Endothelial cell of umbilical vein (primary cell): ENCODE measurements around the gene COL23A1. TPM values are rescaled to one million over a fixed set of nuclear protein-coding genes. Genes with fewer than 3 reads are reported as not detected.

ENCODE experiments used
- BruUV-seq: library from RNA; stranded (reverse); fragments of 400-500 nt; replicated peaks from 2 replicates; lab custom pipeline; 2021; lab: Mats Ljungman, UMichigan
- CTCF ChIA-PET: fragments of 300-600, 350-600 bp; sonication (Branson Sonifier 250); formaldehyde crosslinking; loops from one replicate; lab custom pipeline; 2021; ENCODE audit warnings: antibody characterized with exemption, inconsistent platforms; lab: Charles Lee
- POLR2A ChIA-PET: fragments of 300-600, 350-600 bp; sonication (Branson Sonifier 250); formaldehyde crosslinking; loops from one replicate; lab custom pipeline; 2021; ENCODE audit warnings: antibody characterized with exemption, inconsistent platforms; lab: Charles Lee
- DNase-seq: peaks from one replicate; pipeline ENCODE4 v3.0.0-alpha.2; 2011; ENCODE audit warnings: low read depth, low spot score
- FAIRE-seq: peaks from 2 replicates; lab custom pipeline; 2011; peaks lifted over from hg19 to GRCh38; lab: Jason Lieb, UNC
- H2AFZ ChIP-seq: 2 replicates; pipeline ENCODE4 v1.6.0; 2012; ENCODE audit warnings: low read depth, low read length, control low read depth, inconsistent platforms
- H3K27ac ChIP-seq: 2 replicates; pipeline ENCODE4 v1.5.1; 2011; ENCODE audit warnings: low read depth, mild to moderate bottlenecking, control low read depth, low read length, moderate library complexity; ENCODE audit not compliant: insufficient read depth
- H3K27me3 ChIP-seq, 2 experiments: 2 replicates each; pipeline versions ENCODE4 v1.6.0 to v1.6.1; 2011; ENCODE audit warnings: low read length in 2 of 2, mixed read lengths in 1 of 2; ENCODE audit not compliant: control insufficient read depth in 2 of 2, insufficient read depth in 2 of 2
- H3K36me3 ChIP-seq, 2 experiments: 2 replicates in 1 of 2; 3 replicates in 1 of 2; pipeline ENCODE4 v1.5.1; 2011; ENCODE audit warnings: low read length in 2 of 2, mild to moderate bottlenecking in 1 of 2, moderate library complexity in 1 of 2; ENCODE audit not compliant: control insufficient read depth in 2 of 2, insufficient read depth in 2 of 2; ENCODE audit errors: extremely low read depth in 1 of 2
- H3K4me1 ChIP-seq: 3 replicates; pipeline ENCODE4 v1.5.1; 2011; ENCODE audit warnings: mild to moderate bottlenecking, low read length; ENCODE audit not compliant: control insufficient read depth, insufficient read depth; ENCODE audit errors: extremely low read depth
- H3K4me2 ChIP-seq: 2 replicates; pipeline ENCODE4 v1.6.1; 2011; ENCODE audit warnings: low read length, control low read depth, mixed read lengths; ENCODE audit not compliant: insufficient read depth
- H3K4me3 ChIP-seq, 3 experiments: fragments of 200-600 bp in 1 of 3; sonication (generic), shearing (Covaris generic) in 1 of 3; replicated peaks in 1 of 3; 2 replicates each; pipeline ENCODE4 v1.5.1; 2011 to 2016; ENCODE audit warnings: control low read depth in 3 of 3, low read length in 3 of 3, mild to moderate bottlenecking in 2 of 3, inconsistent platforms in 1 of 3, low read depth in 1 of 3, moderate library complexity in 1 of 3; ENCODE audit not compliant: insufficient read depth in 1 of 3
- H3K79me2 ChIP-seq: 2 replicates; pipeline ENCODE4 v1.6.0; 2012; ENCODE audit warnings: low read length, inconsistent platforms; ENCODE audit not compliant: control insufficient read depth, insufficient read depth
- H3K9ac ChIP-seq: replicated peaks from 2 replicates; pipeline ENCODE3; 2011; ENCODE audit warnings: low read length, control low read depth; ENCODE audit not compliant: insufficient read depth; ENCODE audit errors: extremely low read depth
- H3K9me1 ChIP-seq: replicated peaks from 3 replicates; pipeline ENCODE4 v1.6.0; 2011; ENCODE audit warnings: mild to moderate bottlenecking, low read length; ENCODE audit not compliant: control insufficient read depth, insufficient read depth; ENCODE audit errors: extremely low read depth
- H3K9me3 ChIP-seq: replicated peaks from 2 replicates; pipeline ENCODE4 v1.5.1; 2012; ENCODE audit warnings: low read length, inconsistent platforms; ENCODE audit not compliant: control insufficient read depth, insufficient read depth
- H4K20me1 ChIP-seq: replicated peaks from 2 replicates; pipeline ENCODE3; 2011; ENCODE audit warnings: mild to moderate bottlenecking, low read length; ENCODE audit not compliant: control insufficient read depth, insufficient read depth; ENCODE audit errors: extremely low read depth
- EZH2 ChIP-seq: IDR thresholded peaks from 2 replicates; pipeline ENCODE4 v1.6.1; 2012; ENCODE audit warnings: borderline replicate concordance, low read depth, mild to moderate bottlenecking, moderate library complexity, low read length, inconsistent platforms; ENCODE audit not compliant: severe bottlenecking
- GATA2 ChIP-seq: IDR thresholded peaks from 2 replicates; pipeline ENCODE4 v1.7.0; 2011; ENCODE audit warnings: low read depth, mild to moderate bottlenecking, moderate library complexity, mixed read lengths, low read length; ENCODE audit not compliant: insufficient read length, insufficient read depth
- JUN ChIP-seq: IDR thresholded peaks from 2 replicates; pipeline ENCODE4 v1.6.1; 2011; ENCODE audit warnings: borderline replicate concordance, low read depth; ENCODE audit not compliant: insufficient read length, insufficient read depth
- MYC ChIP-seq: IDR thresholded peaks from one replicate; pipeline ENCODE4 v1.6.1; 2011; ENCODE audit warnings: mild to moderate bottlenecking, low read depth, low read length
- POLR2AphosphoS5 ChIP-seq: IDR thresholded peaks from 2 replicates; pipeline ENCODE4 v1.6.1; 2012; ENCODE audit warnings: low read depth, mild to moderate bottlenecking, control low read depth, low read length, moderate library complexity; ENCODE audit not compliant: insufficient read depth
- dilution Hi-C: fragments of 300-500 bp; cut with MboI; formaldehyde crosslinking; loops from one replicate; pipeline ENCODE4 v1.15.0; 2019; ENCODE audit warnings: low sequenced_read_pairs; ENCODE audit not compliant: extremely low pct_ligation_motif_present
- intact Hi-C: fragments of 100-400 bp; cut with micrococcal nuclease; formaldehyde crosslinking; loops from one replicate; pipeline ENCODE4 v1.10.0; 2022
- polyA plus RNA-seq, 4 experiments: library from polyadenylated mRNA; depleted of rRNA in 3 of 4; stranded (reverse) in 3 of 4; unstranded in 1 of 4; fragments of >200 nt; gene quantifications; 2 replicates each; pipeline versions ENCODE4 v1.2.1 to v1.2.3, GENCODE V29; 2011 to 2012; ENCODE audit warnings: missing spikeins in 1 of 4
- total RNA-seq: library from RNA; stranded (reverse); gene quantifications from 2 replicates; pipeline ENCODE4 v1.2.3, GENCODE V29; 2021
- TF ChIP-seq, protein P1 (sequence below): IDR thresholded peaks from 2 replicates; pipeline ENCODE4 v1.6.1; 2011; ENCODE audit not compliant: insufficient read depth, insufficient read length
- TF ChIP-seq, protein P2 (sequence below), 2 donors: IDR thresholded peaks; 1 replicate in 1 of 2; 2 replicates in 1 of 2; pipeline ENCODE4 v1.5.1; 2011; ENCODE audit warnings: low read length in 2 of 2, mild to moderate bottlenecking in 2 of 2, moderate library complexity in 2 of 2, control low read depth in 1 of 2, inconsistent platforms in 1 of 2, low read depth in 1 of 2; ENCODE audit not compliant: insufficient read depth in 1 of 2; ENCODE audit errors: extremely low read depth in 1 of 2

COL23A1 gene
- total and polyA plus RNA-seq, 2 donors (not counting 3 experiments of a cell fraction or from before 2014, with no cell fraction given) = not detected

DNA sequence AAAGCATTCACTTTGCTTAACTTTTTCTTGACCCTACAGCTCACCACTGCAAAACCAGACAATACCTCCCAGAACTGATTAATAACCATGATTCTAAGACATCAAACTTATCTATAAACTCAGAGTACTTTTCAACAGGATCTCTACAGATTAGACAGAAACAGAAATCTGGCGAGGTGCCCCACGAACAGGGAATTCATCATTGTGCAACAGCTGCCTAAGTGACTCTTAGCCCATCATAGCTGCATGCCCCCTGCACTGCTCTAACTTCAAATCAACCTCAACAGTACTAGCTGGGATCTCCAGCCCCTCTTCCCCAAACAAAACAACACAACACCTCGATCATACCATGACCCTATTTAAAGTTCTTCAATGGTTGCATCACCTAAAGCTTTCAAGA is 16.1 kb upstream of the COL23A1 start:
- Histone ChIP-seq H3K27ac (no peak overlapping the region), H3K4me2 (no peak overlapping the region), H3K9me1 (no peaks in the 10 kb centered on the region), H3K79me2 (no peaks in the 10 kb centered on the region), H3K27me3 (no peaks in the 10 kb centered on the region), H3K9me3 (no peaks in the 10 kb centered on the region), H3K4me3 (no peak overlapping the region), H2AFZ (no peak overlapping the region), H3K36me3 (peaks cover 8 to 9% of the 10 kb centered on the region in 2 experiments), H3K9ac (no peak overlapping the region), H3K4me1 (no peaks in the 10 kb centered on the region), H4K20me1 (no peaks in the 10 kb centered on the region)
- CTCF ChIA-PET = interaction anchor here (1.7 kb wide), 1 partner anchor 18 kb away, joined by 4 read pairs; no protein-coding TSS in a partner anchor
- dilution Hi-C loops = no loop called here
- intact Hi-C loops = no loop called here
- TF ChIP-seq GATA2 (no peak), POLR2AphosphoS5 (no peak), EZH2 (no peak), MYC (no peak), JUN (no peak)
- TF ChIP-seq, protein P1, sequence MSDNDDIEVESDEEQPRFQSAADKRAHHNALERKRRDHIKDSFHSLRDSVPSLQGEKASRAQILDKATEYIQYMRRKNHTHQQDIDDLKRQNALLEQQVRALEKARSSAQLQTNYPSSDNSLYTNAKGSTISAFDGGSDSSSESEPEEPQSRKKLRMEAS = no peak
- TF ChIP-seq, protein P2, sequence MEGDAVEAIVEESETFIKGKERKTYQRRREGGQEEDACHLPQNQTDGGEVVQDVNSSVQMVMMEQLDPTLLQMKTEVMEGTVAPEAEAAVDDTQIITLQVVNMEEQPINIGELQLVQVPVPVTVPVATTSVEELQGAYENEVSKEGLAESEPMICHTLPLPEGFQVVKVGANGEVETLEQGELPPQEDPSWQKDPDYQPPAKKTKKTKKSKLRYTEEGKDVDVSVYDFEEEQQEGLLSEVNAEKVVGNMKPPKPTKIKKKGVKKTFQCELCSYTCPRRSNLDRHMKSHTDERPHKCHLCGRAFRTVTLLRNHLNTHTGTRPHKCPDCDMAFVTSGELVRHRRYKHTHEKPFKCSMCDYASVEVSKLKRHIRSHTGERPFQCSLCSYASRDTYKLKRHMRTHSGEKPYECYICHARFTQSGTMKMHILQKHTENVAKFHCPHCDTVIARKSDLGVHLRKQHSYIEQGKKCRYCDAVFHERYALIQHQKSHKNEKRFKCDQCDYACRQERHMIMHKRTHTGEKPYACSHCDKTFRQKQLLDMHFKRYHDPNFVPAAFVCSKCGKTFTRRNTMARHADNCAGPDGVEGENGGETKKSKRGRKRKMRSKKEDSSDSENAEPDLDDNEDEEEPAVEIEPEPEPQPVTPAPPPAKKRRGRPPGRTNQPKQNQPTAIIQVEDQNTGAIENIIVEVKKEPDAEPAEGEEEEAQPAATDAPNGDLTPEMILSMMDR (IDR thresholded peaks at IDR 0.05; ENCODE audit: extremely low read depth in 1 of 2, insufficient read depth in 1 of 2, low read depth in 1 of 2, low read length in 2 of 2) = no peak
- POLR2A ChIA-PET = no interaction called here
- DNase-seq = no peak
- no TSS peak for BruUV-seq
- FAIRE-seq = no peak
